Right ventricle myocardium superior (tissue), 1 donor: ENCODE measurements around the gene DSC3. TPM values are rescaled to one million over a fixed set of nuclear protein-coding genes. Genes with fewer than 3 reads are reported as not detected.
"Not testable (repeated sequence)": the region's sequence is repeated elsewhere in the genome, so short reads cannot be mapped to it uniquely, and the experiment has no call there.

Source experiments
- ATAC-seq: fragments of 200-7000 bp; cut with Tn5 transposase; one replicate; pipeline ENCODE4 v1.9.1; 2020; ENCODE audit warnings: mild to moderate bottlenecking; ENCODE audit not compliant: poor library complexity
- DNase-seq: peaks from one replicate; pipeline ENCODE4 v3.0.0-alpha.2; 2020
- intact Hi-C: fragments of 100-400 bp; cut with DNase I; formaldehyde crosslinking; loops from one replicate; pipeline ENCODE4 v1.11.2; 2022
- total RNA-seq: library from RNA; stranded (reverse); fragmentation: NEBNext Ultra II Directional; extraction: Animal tissue kit (Norgen Biotek cat#: 25700); gene quantifications from one replicate; pipeline ENCODE4 v1.2.1, GENCODE V29; 2021
- donor health status: DM: no; HTN: yes; CAD: no; lungs with severe emphysema.

DSC3 gene
- total RNA-seq, 1 donor from 2014 or later = not detected

GRCh38 chr18:31044926-31045325 lies 2.4 kb upstream of the DSC3 start:
- ATAC-seq (no peak), DNase-seq (no peak)
- intact Hi-C loops = no loop called here

GRCh38 chr18:31043709-31044108 lies 1.2 kb upstream of the DSC3 start:
- no peak for DNase-seq
- ATAC-seq = no peak
- intact Hi-C loops = no loop called here

- DNase-seq (no peak), ATAC-seq (peak; percentile 25)
- intact Hi-C loops = no loop called here
Observed at GRCh38 chr18:31042084-31042405, 497 bp downstream of the DSC3 start.

- peak; percentile 32 for DNase-seq
- intact Hi-C loops = no loop called here
- no peak for ATAC-seq
Observed at GRCh38 chr18:31041271-31042083, 1.1 kb downstream of the DSC3 start.

- intact Hi-C loops = no loop called here
- no peak for ATAC-seq
- no peak for DNase-seq
Observed at GRCh38 chr18:31040686-31041270, 1.8 kb downstream of the DSC3 start.

GRCh38 chr18:31039426-31039825 lies 3.1 kb downstream of the DSC3 start:
- DNase-seq (no peak), ATAC-seq (no peak)
- intact Hi-C loops = no loop called here

GRCh38 chr18:31037686-31038085 lies 4.9 kb downstream of the DSC3 start:
- ATAC-seq, DNase-seq, intact Hi-C loops: not testable (repeated sequence)

GRCh38 chr18:31034541-31034940 lies 8.0 kb downstream of the DSC3 start:
- no peak for DNase-seq
- intact Hi-C loops = no loop called here
- no peak for ATAC-seq

GRCh38 chr18:31030574-31031278 lies 11.8 kb downstream of the DSC3 start:
- intact Hi-C loops = no loop called here
- ATAC-seq (no peak), DNase-seq (no peak)

GRCh38 chr18:31015715-31016434 lies 26.7 kb downstream of the DSC3 start:
- ATAC-seq = no peak
- intact Hi-C loops = no loop called here
- DNase-seq = no peak

GRCh38 chr18:31011455-31011854 lies 31.1 kb downstream of the DSC3 start:
- intact Hi-C loops, ATAC-seq, DNase-seq: not testable (repeated sequence)

GRCh38 chr18:31010601-31011000 lies 31.9 kb downstream of the DSC3 start:
- intact Hi-C loops = no loop called here
- DNase-seq (no peak), ATAC-seq (no peak)

GRCh38 chr18:30999887-31000628 lies 42.5 kb downstream of the DSC3 start:
- ATAC-seq (no peak), DNase-seq (no peak)
- intact Hi-C loops = no loop called here

GRCh38 chr18:30999186-30999585 lies 43.4 kb downstream of the DSC3 start:
- ATAC-seq (no peak), DNase-seq (no peak)
- intact Hi-C loops = no loop called here

GRCh38 chr18:30997223-30997622 lies 45.3 kb downstream of the DSC3 start:
- intact Hi-C loops = no loop called here
- no peak for ATAC-seq
- DNase-seq = no peak

- intact Hi-C loops = no loop called here
- no peak for ATAC-seq
- DNase-seq = no peak
Observed at GRCh38 chr18:30992231-30992630, 50.3 kb downstream of the DSC3 start.

GRCh38 chr18:30991397-30991796 lies 51.1 kb downstream of the DSC3 start:
- ATAC-seq = no peak
- DNase-seq = no peak
- intact Hi-C loops = no loop called here

- DNase-seq (no peak), ATAC-seq (no peak)
- intact Hi-C loops = loop anchor here (10.0 kb wide), 1 partner anchor 516 kb away; no protein-coding TSS in a partner anchor
Observed at GRCh38 chr18:30989141-30989540, 53.4 kb downstream of the DSC3 start.

GRCh38 chr18:30988440-30988839 lies 54.1 kb downstream of the DSC3 start:
- ATAC-seq (peak; percentile 84), DNase-seq (no peak)
- intact Hi-C loops = loop anchor here (10.0 kb wide), 1 partner anchor 516 kb away; no protein-coding TSS in a partner anchor
